Amygdala (tissue), 56 donors: ENCODE measurements around the gene SLAMF1.
"Not testable (repeated sequence)": the region's sequence is repeated elsewhere in the genome, so short reads cannot be mapped to it uniquely, and the experiment has no call there.

Source experiments
- DNase-seq, 56 donors: peaks; one replicate each; lab custom pipeline; 2025; lab: John Stamatoyannopoulos, UW

SLAMF1 gene, protein sequence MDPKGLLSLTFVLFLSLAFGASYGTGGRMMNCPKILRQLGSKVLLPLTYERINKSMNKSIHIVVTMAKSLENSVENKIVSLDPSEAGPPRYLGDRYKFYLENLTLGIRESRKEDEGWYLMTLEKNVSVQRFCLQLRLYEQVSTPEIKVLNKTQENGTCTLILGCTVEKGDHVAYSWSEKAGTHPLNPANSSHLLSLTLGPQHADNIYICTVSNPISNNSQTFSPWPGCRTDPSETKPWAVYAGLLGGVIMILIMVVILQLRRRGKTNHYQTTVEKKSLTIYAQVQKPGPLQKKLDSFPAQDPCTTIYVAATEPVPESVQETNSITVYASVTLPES

GRCh38 chr1:160646711-160647328 lies at the start of gene SLAMF1:
Gene SLAMF1 (minus strand): TSS chr1:160647044. CDS start chr1:160646945, 99 bp downstream.
- DNase-seq = no peak

- DNase-seq = not testable (repeated sequence)
Measured at GRCh38 chr1:160692390-160692789, 45.5 kb upstream of the SLAMF1 start.

GRCh38 chr1:160685266-160685665 lies 38.4 kb upstream of the SLAMF1 start:
- DNase-seq = no peak

DNA sequence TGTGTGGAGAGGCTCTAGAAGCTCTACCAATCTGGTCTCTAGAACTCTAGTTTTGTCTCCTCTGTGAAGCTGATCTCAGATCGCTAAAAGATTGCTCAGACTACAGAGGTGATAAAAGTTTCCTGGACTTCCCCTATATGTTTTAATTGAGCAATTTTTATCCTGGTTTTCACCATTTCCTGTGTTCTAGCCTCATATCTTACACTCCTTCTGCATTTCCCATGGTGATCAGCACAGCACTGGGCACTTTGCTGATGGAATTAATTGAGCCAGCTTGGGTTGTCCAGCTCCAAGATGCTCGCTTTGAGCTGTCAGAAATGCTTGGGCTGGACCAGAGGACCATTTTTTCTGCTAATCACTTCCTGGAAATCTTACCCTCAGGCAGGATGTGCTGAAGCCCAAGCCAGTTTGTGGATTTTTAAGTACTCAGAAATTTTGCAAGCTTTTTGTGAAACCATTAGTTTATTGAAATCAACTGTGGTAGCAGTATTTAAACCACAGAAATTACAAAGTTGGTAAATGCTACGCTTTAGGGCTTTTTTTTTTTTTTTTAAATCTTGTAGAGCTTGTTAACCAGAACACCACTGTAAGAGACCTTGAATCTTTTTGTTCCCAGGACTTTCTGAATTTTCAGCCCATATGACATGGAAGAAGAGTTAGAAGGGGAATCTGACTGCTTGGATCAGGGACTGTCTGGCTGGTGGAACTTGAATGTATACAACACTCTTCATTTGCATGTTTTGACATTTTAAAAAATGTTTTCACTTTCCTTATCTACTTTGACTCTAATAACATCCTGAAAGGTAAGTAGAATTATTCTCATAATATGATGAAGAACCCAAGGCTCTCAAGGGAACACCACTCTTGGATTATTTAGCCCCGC lies 36.4 kb upstream of the SLAMF1 start:
- no peak for DNase-seq

GRCh38 chr1:160681891-160682140 lies 35.0 kb upstream of the SLAMF1 start:
- no peak for DNase-seq

DNA sequence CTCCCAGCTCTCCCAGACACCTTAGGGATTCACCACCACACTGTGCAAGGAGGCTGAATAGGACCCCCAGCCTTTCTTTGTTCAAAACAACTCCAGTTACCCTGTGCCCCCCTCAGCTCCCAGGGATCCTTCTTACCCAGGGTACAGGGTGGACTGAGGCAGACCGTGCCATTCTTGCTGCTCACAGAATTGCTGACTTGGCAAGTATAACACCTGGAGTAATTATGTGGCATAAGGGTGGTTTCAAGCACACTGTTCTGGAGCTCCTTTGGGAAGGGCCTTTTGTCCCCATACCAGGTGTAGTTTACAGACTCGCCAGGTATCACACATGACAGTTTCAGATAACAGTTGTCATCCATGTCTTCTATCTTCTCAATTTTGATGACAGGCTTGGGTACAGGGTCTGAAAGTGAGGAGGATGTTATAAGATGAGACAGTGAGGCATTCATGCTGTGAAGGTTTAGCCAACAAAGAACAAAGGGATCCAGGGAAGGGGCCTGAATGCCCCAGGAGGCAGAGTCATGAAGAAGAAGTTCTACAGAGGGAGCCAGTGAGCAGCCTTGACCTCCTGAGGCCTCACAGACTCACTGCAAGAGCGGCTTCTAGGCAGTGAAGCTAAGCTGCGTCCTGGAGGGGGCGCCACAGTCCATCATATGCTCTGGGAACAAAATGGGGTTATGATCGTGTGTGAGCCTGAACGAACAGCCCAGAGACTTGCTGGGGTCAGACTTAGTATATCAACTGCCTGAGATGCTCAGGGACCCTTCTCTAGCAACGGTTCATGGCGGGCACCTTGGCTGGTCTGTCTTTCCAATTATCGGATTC lies 34.4 kb upstream of the SLAMF1 start:
- peak in 12 of 56 donors; percentile 2 to 29 (median 7) for DNase-seq

- DNase-seq = no peak
Measured at GRCh38 chr1:160680399-160680798, 33.6 kb upstream of the SLAMF1 start.

DNA sequence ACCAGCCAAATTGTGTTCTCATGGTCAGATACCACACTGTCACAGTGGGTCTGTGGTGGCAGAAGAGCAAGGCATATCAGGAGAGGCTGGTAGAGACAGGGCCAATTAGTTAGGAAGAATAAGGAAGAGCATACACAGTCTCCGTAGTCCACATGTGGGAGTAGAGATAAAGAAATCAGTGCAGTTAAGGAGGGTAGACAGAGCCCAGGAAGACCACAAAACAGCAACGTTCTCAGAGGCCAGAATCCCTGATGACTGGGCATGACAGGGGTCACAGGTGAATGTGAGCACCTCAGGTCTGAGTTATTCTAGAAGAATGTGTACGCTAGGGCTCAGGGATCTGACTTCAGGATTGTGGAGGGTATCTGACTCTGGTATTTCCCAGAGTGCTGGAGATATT lies 33.0 kb upstream of the SLAMF1 start:
- DNase-seq = no peak

GRCh38 chr1:160676869-160677597 lies 30.2 kb upstream of the SLAMF1 start:
- DNase-seq = no peak

GRCh38 chr1:160675641-160676410 lies 29.0 kb upstream of the SLAMF1 start:
- DNase-seq = peak in 37 of 56 donors; percentile 0 to 60 (median 11)

DNA sequence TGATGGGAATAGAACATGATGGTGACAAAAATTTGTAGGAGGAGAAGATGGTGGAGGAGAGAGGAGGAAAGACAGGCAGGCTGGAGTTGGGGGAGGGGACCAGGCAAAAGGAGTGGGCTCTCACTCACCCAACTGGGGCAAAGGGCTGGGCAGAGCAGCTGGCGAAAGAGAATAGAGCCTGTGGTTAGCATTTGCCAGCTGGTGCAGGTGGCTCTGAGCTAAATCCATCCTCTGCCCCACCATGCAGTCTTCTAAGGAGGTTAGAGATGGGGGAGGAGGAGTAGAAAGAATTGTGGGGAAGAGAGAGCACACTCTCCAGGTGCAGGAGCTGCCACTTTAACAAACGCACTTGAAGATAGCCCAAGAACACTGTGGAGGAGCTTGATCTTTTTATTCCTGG lies 27.6 kb upstream of the SLAMF1 start:
- no peak for DNase-seq

DNA sequence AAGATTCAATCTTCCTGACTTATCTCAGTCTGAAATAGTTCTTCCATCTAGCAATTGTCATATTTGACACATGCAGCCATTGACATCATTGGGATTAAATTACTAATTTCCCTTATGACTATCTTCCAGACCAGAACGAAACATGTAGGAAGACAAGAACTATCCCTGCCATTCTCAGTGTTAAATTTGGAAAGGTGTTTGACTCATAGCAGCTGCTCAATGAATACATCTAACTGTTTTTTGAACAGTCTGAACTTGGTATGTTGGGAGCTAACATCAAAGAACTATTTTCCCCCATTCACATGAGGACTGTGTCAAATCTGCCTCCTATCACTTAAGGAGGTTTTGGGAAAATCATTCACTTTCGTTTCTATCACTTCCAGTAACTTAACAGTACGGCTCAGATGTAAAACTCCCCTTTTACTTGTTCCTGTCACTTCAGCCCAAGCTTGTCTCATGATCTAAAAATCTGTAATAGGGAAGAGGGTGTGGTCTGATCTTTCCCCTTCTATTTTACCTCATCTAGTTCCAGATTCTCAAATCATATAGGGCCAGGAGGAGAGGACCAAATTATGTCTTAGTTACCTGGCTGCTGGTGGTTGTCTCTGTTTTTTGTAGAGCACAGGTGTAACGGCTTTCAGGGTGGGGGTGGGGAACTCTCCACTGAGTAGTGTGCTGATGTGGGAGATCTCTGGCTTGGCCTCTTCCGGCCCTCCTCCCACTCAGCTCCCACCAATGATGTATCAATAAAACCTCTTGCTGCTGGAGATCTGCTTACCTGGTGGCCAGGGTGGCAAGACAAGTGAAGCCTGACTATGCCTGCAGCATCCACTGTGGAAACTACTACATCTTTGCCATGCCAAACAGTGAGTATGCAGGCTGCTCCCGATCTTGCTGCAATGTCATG lies 26.2 kb upstream of the SLAMF1 start:
- no peak for DNase-seq

DNA sequence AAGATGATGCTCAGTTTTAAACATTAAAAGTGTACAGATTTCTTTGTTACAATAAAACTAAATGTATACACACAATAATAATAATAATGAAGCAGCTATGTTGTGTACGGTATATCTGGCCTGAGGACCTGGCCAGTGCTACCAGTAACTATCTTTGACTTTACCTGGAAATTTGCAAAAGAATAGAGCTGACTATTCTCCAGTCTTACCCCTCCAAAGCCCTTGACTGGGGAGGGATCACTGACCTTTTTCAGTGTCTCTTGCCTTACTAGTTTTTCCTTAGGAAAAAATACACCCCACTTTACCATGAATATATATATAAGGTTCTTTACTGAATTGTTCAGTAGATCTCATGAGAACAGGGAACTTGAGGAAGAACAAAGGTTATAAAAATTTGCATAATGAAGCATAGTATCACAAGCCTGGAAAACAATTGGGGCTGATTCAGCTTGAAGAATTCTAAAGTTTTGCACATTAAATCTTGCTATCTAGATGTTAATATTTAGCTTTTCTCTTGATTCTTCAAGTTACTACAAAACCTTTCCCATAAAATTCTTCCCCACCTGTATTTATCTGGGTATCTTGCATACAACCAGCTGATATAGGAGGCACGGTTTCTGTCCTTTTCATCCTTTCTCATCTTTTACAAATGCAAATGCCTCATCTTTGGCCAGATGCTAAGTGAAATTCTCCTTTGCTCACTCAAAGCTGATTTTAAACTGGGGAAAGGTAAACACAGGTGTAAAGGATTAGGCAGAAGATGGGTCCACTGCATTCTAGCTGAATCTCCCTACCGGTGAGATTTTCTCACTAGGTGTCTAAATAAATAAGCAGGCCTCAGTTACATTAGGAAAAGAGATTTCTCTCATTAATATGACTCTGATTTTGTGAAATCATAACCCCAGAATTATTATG lies 25.0 kb upstream of the SLAMF1 start:
- DNase-seq = no peak

- no peak for DNase-seq
Measured at GRCh38 chr1:160670701-160671100, 23.9 kb upstream of the SLAMF1 start.

GRCh38 chr1:160669802-160670201 lies 23.0 kb upstream of the SLAMF1 start:
- DNase-seq = no peak

- no peak for DNase-seq
Measured at GRCh38 chr1:160669276-160669675, 22.4 kb upstream of the SLAMF1 start.

GRCh38 chr1:160667896-160668295 lies 21.1 kb upstream of the SLAMF1 start:
- DNase-seq = no peak
